B cell (primary cell): Measurements from ENCODE around the gene CARMIL3. TPM values are rescaled to one million over a fixed set of nuclear protein-coding genes. Genes with fewer than 3 reads are reported as not detected.

Experiments used
- ATAC-seq: fragments of 200-7000 bp; cut with Tn5 transposase; one replicate; pipeline ENCODE4 v1.10.0; 2021; ENCODE audit warnings: low read depth, mild to moderate bottlenecking, moderate number of reproducible peaks, moderate library complexity
- CTCF ChIA-PET: fragments of 350-600 bp; sonication (Branson Sonifier 250); formaldehyde crosslinking; loops from one replicate; lab custom pipeline; 2021; ENCODE audit warnings: antibody characterized with exemption, inconsistent platforms; lab: Charles Lee
- POLR2A ChIA-PET: fragments of 350-600 bp; sonication (Branson Sonifier 250); formaldehyde crosslinking; loops from one replicate; lab custom pipeline; 2021; ENCODE audit warnings: antibody characterized with exemption; lab: Charles Lee
- DNase-seq: peaks from one replicate; pipeline ENCODE4 v3.0.0; 2013
- H2AFZ ChIP-seq: 2 replicates; pipeline ENCODE4 v1.6.1; 2012; ENCODE audit warnings: mild to moderate bottlenecking, low read depth, low read length; ENCODE audit not compliant: insufficient read depth, poor library complexity, severe bottlenecking
- H3K27ac ChIP-seq, 2 donors: 1 replicate in 1 of 2; 2 replicates in 1 of 2; pipeline ENCODE4 v1.5.1; 2012 to 2013; ENCODE audit warnings: low read length in 2 of 2, mild to moderate bottlenecking in 2 of 2, moderate library complexity in 1 of 2
- H3K27me3 ChIP-seq, 4 experiments: fragments of 200-600 bp in 1 of 4; sonication (generic) in 1 of 4; replicated peaks in 1 of 4; 1 replicate in 2 of 4; 2 replicates in 2 of 4; pipeline versions ENCODE4 v1.6.1 to v1.7.0; 2013 to 2016; ENCODE audit warnings: low read length in 3 of 4, mild to moderate bottlenecking in 2 of 4, mixed read lengths in 1 of 4, moderate library complexity in 1 of 4; ENCODE audit not compliant: insufficient read depth in 4 of 4, control insufficient read depth in 3 of 4; ENCODE audit errors: control extremely low read depth in 1 of 4
- H3K36me3 ChIP-seq, 2 experiments: replicated peaks in 1 of 2; 1 replicate in 1 of 2; 2 replicates in 1 of 2; pipeline versions ENCODE4 v1.6.1 to v1.7.1; 2013; ENCODE audit warnings: low read length in 1 of 2; ENCODE audit not compliant: insufficient read depth in 2 of 2, control insufficient read depth in 1 of 2; ENCODE audit errors: control extremely low read depth in 1 of 2, extremely low read depth in 1 of 2
- H3K4me1 ChIP-seq, 2 donors: fragments of 200-600 bp in 1 of 2; sonication (generic) in 1 of 2; 1 replicate in 1 of 2; 2 replicates in 1 of 2; pipeline versions ENCODE4 v1.5.1 to v1.6.1; 2013 to 2017; ENCODE audit warnings: low read length in 2 of 2; ENCODE audit not compliant: control insufficient read depth in 2 of 2, insufficient read depth in 2 of 2
- H3K4me2 ChIP-seq: replicated peaks from 2 replicates; pipeline ENCODE3; 2012; ENCODE audit warnings: mild to moderate bottlenecking, low read depth, low read length; ENCODE audit not compliant: poor library complexity, severe bottlenecking
- H3K4me3 ChIP-seq, 5 experiments: fragments of 200-600 bp in 1 of 5; sonication (generic) in 1 of 5; 1 replicate in 3 of 5; 2 replicates in 2 of 5; pipeline versions ENCODE4 v1.5.1 to v1.7.0; 2011 to 2016; ENCODE audit warnings: low read length in 4 of 5, mild to moderate bottlenecking in 4 of 5, low read depth in 2 of 5, control low read depth in 1 of 5, moderate library complexity in 1 of 5; ENCODE audit not compliant: insufficient read depth in 1 of 5; ENCODE audit errors: control extremely low read depth in 1 of 5, extremely low read depth in 1 of 5
- H3K79me2 ChIP-seq: fragments of 200-600 bp; sonication (generic); one replicate; pipeline ENCODE4 v1.6.0; 2016; ENCODE audit warnings: low read length; ENCODE audit not compliant: control insufficient read depth, insufficient read depth
- H3K9ac ChIP-seq: fragments of 200-600 bp; sonication (generic); 2 replicates; pipeline ENCODE4 v1.6.1; 2017; ENCODE audit warnings: mild to moderate bottlenecking, low read length, moderate library complexity
- H3K9me3 ChIP-seq, 3 donors: one replicate each; pipeline versions ENCODE4 v1.6.1 to v1.7.1; 2013; ENCODE audit warnings: low read length in 2 of 3; ENCODE audit not compliant: control insufficient read depth in 2 of 3, insufficient read depth in 1 of 3; ENCODE audit errors: control extremely low read depth in 1 of 3
- H4K20me1 ChIP-seq: 2 replicates; pipeline ENCODE4 v1.6.0; 2012; ENCODE audit warnings: mild to moderate bottlenecking, low read length; ENCODE audit not compliant: insufficient read depth, control insufficient read depth, poor library complexity, severe bottlenecking
- H3K27ac Mint-ChIP-seq: one replicate; pipeline ENCODE4 v1.8.0; 2021; ENCODE audit warnings: mixed read lengths
- H3K27me3 Mint-ChIP-seq: one replicate; pipeline ENCODE4 v1.8.0; 2021; ENCODE audit warnings: mixed read lengths
- H3K4me1 Mint-ChIP-seq: one replicate; pipeline ENCODE4 v1.8.0; 2021; ENCODE audit warnings: mixed read lengths
- H3K4me3 Mint-ChIP-seq: one replicate; pipeline ENCODE4 v1.8.0; 2021; ENCODE audit warnings: mixed read lengths
- H3K9me3 Mint-ChIP-seq: one replicate; pipeline ENCODE4 v1.8.0; 2022; ENCODE audit warnings: mixed read lengths; ENCODE audit not compliant: insufficient read depth
- CTCF ChIP-seq: fragments of 200-600 bp; IDR thresholded peaks from one replicate; pipeline ENCODE4 v1.8.0; 2022; ENCODE audit warnings: antibody characterized with exemption, mild to moderate bottlenecking
- EZH2 ChIP-seq: IDR thresholded peaks from 2 replicates; pipeline ENCODE4 v1.6.1; 2012; ENCODE audit warnings: borderline replicate concordance, low read depth, mild to moderate bottlenecking, moderate library complexity, low read length; ENCODE audit not compliant: insufficient read depth, poor library complexity, severe bottlenecking
- WGBS: methylation state at CpG from one replicate; pipeline ENCODE4 v1.1.5; 2013; ENCODE audit warnings: missing lambda C conversion rate; ENCODE audit not compliant: insufficient coverage; 5-methylcytosine and 5-hydroxymethylcytosine counted together
- intact Hi-C: fragments of 100-400 bp; cut with micrococcal nuclease; formaldehyde crosslinking; loops from one replicate; pipeline ENCODE4 v1.10.0; 2022
- polyA plus RNA-seq: library from polyadenylated mRNA; depleted of rRNA; stranded (reverse); fragments of >200 nt; gene quantifications from 2 replicates; pipeline ENCODE4 v1.2.3, GENCODE V29; 2012
- total RNA-seq, 2 donors: library from RNA; stranded (reverse); fragments of 120-200 nt in 1 of 2; gene quantifications; 1 replicate in 1 of 2; 2 replicates in 1 of 2; pipeline versions ENCODE4 v1.2.3 to v1.2.4, GENCODE V29; 2013 to 2022

CARMIL3 gene
- total and polyA plus RNA-seq, 2 donors (not counting 1 experiment from before 2014, with no cell fraction given): 1.0 to 7.2 TPM

GRCh38 chr14:24094841-24095270 is 43.0 kb downstream of the CARMIL3 start:
- DNase-seq: peak; percentile 49
- Histone ChIP-seq H3K9ac (peak overlapping the region; percentile 95), H2AFZ (peak overlapping the region; percentile 92), H3K79me2 (peaks cover 33% of the 10 kb centered on the region), H3K36me3 (peaks cover 2 to 27% of the 10 kb centered on the region in 2 experiments), H3K4me1 (peaks cover 5 to 35% of the 10 kb centered on the region in 2 donors), H3K27me3 (no peaks in the 10 kb centered on the region), H3K4me2 (peak overlapping the region; percentile 95), H3K9me3 (no peaks in the 10 kb centered on the region), H4K20me1 (peaks cover 7% of the 10 kb centered on the region), H3K27ac (peak overlapping the region; percentile 80 to 95), H3K4me3 (peak overlapping the region; percentile 62 to 97 (median 89))
- ChIA-PET POLR2A (interaction anchor here (0.6 to 4.1 kb wide), 8 partner anchors 12 to 148 kb away, joined by 3 to 35 read pairs (median 12); partner anchors contain the start of genes DCAF11, IRF9, NRL and TINF2), CTCF (interaction anchor here (0.6 to 12.1 kb wide), 13 partner anchors 11 to 213 kb away, joined by 3 to 292 read pairs (median 4); partner anchors contain the start of genes CIDEB, DCAF11, EMC9 and IPO4)
- TF ChIP-seq CTCF (no peak), EZH2 (no peak)
- 2% methylated on average over 11 of the region's 14 CpGs for WGBS
- peaks cover 37% of the 10 kb centered on the region for H3K4me1 Mint-ChIP-seq
- H3K27ac Mint-ChIP-seq: peak overlapping the region; percentile 92
- no peaks in the 10 kb centered on the region for H3K9me3 Mint-ChIP-seq
- intact Hi-C loops: loop anchor here (1.0 to 5.0 kb wide), 7 partner anchors 13 to 528 kb away; partner anchors contain the start of genes AP1G2, DCAF11, IRF9 and NRL
- peak overlapping the region; percentile 95 for H3K4me3 Mint-ChIP-seq
- ATAC-seq: no peak
- H3K27me3 Mint-ChIP-seq: no peaks in the 10 kb centered on the region
